HG03439 (cell line): Measurements from ENCODE around the gene MZT2A.
"Not testable (repeated sequence)": the region's sequence is repeated elsewhere in the genome, so short reads cannot be mapped to it uniquely, and the experiment has no call there.

Experiments
- ATAC-seq: cut with Tn5 transposase; IDR thresholded peaks from one replicate; pipeline ENCODE4 v1.9.1; 2021; ENCODE audit warnings: mild to moderate bottlenecking, moderate library complexity; ENCODE audit not compliant: unreplicated experiment

Gene MZT2A

GRCh38 chr2:131467722-131468121, 24.5 kb downstream of the MZT2A start:
- ATAC-seq: not testable (repeated sequence)

GRCh38 chr2:131454914-131455313, 37.3 kb downstream of the MZT2A start:
- ATAC-seq: not testable (repeated sequence)

DNA sequence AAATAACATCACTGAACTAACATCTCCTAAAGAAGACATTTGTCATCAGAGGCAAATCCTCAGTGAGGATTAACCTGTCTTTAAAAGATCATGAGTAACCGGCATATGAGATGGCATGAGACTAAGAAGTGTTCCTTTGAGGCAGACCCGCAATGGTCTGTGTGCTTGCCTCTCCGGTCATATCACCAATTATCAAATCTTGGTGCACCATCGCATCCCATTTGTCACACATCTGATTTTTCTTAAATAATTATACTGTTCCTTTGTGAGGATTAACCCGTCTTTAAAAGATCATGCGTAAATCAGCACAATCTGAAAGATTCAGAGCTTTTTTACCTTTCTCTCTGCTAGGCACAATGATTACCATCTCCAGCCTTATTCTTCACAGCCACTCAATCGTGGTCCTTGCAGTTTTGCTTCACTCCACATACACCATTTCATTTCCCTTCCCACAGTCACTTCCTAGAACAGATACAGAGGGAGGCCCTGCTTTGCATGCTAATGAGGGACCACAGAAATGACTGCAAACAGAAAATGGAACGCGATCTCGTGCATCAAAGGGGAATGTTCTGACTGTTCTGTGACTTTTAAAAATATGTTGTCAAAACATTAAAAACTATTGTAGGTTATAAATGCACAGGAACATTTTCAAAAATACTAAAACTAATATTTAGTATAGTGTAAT, 40.8 kb downstream of the MZT2A start:
- ATAC-seq: peak; percentile 89

- not testable (repeated sequence) for ATAC-seq
These were observed 44.2 kb downstream of the MZT2A start for GRCh38 chr2:131447981-131448380.

DNA sequence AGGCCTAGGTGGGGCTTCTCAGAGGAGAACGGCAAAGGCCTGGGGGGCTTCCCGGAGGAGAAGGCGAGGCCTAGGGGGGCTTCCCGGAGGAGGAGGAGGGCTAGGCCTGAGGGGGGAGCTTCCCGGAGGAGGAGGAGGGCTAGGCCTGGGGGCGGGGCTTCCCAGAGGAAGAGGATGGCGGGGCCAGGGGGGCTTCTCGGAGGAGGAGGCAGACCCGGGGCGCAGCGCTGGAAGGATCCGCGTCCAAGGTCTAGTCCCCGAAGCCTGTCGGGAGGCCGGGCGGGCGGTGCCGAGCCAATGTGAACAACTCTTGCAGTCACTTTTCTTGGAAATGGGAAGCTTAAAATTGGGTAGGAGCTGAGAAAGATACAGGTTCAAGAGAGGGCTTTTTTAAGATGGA, 46.3 kb downstream of the MZT2A start:
- no peak for ATAC-seq

DNA sequence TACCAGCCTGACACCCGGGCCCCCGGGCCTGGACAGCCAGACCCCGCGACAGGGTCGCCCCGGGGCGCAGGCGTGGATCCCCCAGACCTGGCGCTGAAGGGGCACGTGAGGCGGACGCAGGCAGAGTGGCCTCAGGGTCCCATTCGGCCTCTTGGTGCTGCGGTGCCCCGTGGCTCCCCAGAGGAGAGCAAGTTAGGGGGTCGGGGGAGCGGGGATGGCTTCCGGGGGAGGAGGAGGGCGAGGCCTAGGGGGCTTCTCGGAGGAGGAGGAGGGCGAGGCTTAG, 46.7 kb downstream of the MZT2A start:
- not testable (repeated sequence) for ATAC-seq

DNA sequence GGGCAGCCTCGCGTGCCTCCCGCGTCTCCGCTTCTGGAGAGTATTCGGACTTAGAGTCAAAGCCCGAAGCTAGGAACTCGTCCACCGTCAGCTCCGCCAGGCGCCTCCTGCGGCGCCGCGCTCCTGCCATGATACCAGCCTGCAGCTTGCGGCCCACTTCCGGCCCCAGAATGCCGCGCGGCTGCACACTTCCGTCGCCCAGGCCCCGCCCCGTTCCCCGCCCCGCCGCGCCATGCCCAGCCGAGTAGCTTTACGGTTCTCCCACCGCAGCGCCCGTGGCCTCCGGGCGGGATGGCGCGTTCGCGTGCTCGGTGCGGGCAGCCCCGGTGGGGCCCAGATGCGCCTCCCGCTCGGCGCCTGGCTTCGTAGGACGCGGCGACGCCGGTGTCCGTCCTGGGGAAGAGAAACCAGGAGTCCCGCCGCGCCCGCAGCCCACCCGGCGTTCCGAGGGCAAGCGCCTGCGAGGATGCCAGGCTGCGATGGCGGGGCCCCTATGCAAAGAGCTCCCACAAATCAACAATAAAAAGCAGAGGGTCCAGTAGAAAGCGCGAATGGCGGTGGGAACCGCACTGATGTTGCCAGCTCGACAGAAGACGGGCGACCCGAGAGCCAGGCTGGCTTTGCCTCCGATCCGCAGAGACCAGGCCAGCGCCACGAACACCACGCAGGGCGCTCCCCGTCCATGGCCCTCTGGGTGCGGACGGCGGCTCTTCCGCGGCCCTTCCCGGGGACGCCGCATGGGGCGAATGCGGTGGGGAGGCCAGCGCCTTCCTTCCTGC, 47.3 kb downstream of the MZT2A start:
- not testable (repeated sequence) for ATAC-seq

- ATAC-seq: peak; percentile 90
These were observed 51.3 kb downstream of the MZT2A start for GRCh38 chr2:131440742-131441468.
